Ovary (tissue), 3 donors: Measurements from ENCODE around the gene TRIM39.

Experiments
- CTCF ChIP-seq, 3 donors: fragments of 450-650 bp in 2 of 3; fragments of 200-600 bp in 1 of 3; IDR thresholded peaks; one replicate each; pipeline versions ENCODE4 v1.5.1 to v1.8.0; 2016 to 2022; ENCODE audit warnings: antibody characterized with exemption in 3 of 3, mild to moderate bottlenecking in 1 of 3
- EP300 ChIP-seq: sonication (generic); formaldehyde crosslinking; IDR thresholded peaks from one replicate; pipeline ENCODE4 v1.6.1; 2017; ENCODE audit warnings: antibody characterized with exemption
- POLR2A ChIP-seq: fragments of 450-650 bp; IDR thresholded peaks from one replicate; pipeline ENCODE4 v1.6.1; 2017; ENCODE audit warnings: antibody characterized with exemption, mild to moderate bottlenecking, moderate library complexity
- donor health status: DM: no; HTN: no; CAD: no.

- TF ChIP-seq POLR2A, result no peak
- TF ChIP-seq CTCF (IDR thresholded peaks at IDR 0.05), result no peak
- no peak for TF ChIP-seq EP300
Measured at GRCh38 chr6:30345852-30346251, 19.1 kb downstream of the TRIM39 start.
